Measurements from ENCODE around the gene SCARB1.

GRCh38 chr12:124841558-124841945 lies 22.1 kb downstream of the SCARB1 start:
- TF ChIP-seq ZFP3 (CRISPR knock-in tag; IDR thresholded peaks at IDR 0.05) = no peak
- no peak for TF ChIP-seq RARB (CRISPR knock-in tag; IDR thresholded peaks at IDR 0.05)
- TF ChIP-seq, protein P1, sequence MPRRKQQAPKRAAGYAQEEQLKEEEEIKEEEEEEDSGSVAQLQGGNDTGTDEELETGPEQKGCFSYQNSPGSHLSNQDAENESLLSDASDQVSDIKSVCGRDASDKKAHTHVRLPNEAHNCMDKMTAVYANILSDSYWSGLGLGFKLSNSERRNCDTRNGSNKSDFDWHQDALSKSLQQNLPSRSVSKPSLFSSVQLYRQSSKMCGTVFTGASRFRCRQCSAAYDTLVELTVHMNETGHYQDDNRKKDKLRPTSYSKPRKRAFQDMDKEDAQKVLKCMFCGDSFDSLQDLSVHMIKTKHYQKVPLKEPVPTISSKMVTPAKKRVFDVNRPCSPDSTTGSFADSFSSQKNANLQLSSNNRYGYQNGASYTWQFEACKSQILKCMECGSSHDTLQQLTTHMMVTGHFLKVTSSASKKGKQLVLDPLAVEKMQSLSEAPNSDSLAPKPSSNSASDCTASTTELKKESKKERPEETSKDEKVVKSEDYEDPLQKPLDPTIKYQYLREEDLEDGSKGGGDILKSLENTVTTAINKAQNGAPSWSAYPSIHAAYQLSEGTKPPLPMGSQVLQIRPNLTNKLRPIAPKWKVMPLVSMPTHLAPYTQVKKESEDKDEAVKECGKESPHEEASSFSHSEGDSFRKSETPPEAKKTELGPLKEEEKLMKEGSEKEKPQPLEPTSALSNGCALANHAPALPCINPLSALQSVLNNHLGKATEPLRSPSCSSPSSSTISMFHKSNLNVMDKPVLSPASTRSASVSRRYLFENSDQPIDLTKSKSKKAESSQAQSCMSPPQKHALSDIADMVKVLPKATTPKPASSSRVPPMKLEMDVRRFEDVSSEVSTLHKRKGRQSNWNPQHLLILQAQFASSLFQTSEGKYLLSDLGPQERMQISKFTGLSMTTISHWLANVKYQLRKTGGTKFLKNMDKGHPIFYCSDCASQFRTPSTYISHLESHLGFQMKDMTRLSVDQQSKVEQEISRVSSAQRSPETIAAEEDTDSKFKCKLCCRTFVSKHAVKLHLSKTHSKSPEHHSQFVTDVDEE (CRISPR knock-in tag; IDR thresholded peaks at IDR 0.05) = no peak
- TF ChIP-seq OSR1 (CRISPR knock-in tag; IDR thresholded peaks at IDR 0.05) = no peak
- TF ChIP-seq CSDC2 (CRISPR knock-in tag; IDR thresholded peaks at IDR 0.05) = no peak
- TF ChIP-seq, protein P2, sequence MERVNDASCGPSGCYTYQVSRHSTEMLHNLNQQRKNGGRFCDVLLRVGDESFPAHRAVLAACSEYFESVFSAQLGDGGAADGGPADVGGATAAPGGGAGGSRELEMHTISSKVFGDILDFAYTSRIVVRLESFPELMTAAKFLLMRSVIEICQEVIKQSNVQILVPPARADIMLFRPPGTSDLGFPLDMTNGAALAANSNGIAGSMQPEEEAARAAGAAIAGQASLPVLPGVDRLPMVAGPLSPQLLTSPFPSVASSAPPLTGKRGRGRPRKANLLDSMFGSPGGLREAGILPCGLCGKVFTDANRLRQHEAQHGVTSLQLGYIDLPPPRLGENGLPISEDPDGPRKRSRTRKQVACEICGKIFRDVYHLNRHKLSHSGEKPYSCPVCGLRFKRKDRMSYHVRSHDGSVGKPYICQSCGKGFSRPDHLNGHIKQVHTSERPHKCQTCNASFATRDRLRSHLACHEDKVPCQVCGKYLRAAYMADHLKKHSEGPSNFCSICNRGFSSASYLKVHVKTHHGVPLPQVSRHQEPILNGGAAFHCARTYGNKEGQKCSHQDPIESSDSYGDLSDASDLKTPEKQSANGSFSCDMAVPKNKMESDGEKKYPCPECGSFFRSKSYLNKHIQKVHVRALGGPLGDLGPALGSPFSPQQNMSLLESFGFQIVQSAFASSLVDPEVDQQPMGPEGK (CRISPR knock-in tag; IDR thresholded peaks at IDR 0.05; ENCODE audit: borderline replicate concordance) = no peak
